ENCODE results near the gene NR2C2AP. TPM values are rescaled to one million over a fixed set of nuclear protein-coding genes. Genes with fewer than 3 reads are reported as not detected.

Gene NR2C2AP
- total RNA-seq, 1 donor from 2014 or later: 9.4 TPM

- H3K4me1 Mint-ChIP-seq: peaks cover 31% of the 10 kb centered on the region
- peaks cover 6% of the 10 kb centered on the region for H3K36me3 Mint-ChIP-seq
- peak; percentile 97 to 99 for DNase-seq (ENCODE audit: low spot score in 2 of 2, unreplicated experiment in 2 of 2)
- H3K27me3 Mint-ChIP-seq (ENCODE audit: low read depth): no peaks in the 10 kb centered on the region
- H3K4me3 Mint-ChIP-seq: peak within 1 kb of the TSS; percentile 98
- TF ChIP-seq, protein P1, sequence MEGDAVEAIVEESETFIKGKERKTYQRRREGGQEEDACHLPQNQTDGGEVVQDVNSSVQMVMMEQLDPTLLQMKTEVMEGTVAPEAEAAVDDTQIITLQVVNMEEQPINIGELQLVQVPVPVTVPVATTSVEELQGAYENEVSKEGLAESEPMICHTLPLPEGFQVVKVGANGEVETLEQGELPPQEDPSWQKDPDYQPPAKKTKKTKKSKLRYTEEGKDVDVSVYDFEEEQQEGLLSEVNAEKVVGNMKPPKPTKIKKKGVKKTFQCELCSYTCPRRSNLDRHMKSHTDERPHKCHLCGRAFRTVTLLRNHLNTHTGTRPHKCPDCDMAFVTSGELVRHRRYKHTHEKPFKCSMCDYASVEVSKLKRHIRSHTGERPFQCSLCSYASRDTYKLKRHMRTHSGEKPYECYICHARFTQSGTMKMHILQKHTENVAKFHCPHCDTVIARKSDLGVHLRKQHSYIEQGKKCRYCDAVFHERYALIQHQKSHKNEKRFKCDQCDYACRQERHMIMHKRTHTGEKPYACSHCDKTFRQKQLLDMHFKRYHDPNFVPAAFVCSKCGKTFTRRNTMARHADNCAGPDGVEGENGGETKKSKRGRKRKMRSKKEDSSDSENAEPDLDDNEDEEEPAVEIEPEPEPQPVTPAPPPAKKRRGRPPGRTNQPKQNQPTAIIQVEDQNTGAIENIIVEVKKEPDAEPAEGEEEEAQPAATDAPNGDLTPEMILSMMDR (IDR thresholded peaks at IDR 0.05; ENCODE audit: unreplicated experiment): no peak
- peak within 1 kb of the TSS; percentile 99 for H3K27ac Mint-ChIP-seq
- H3K9me3 Mint-ChIP-seq: no peaks in the 10 kb centered on the region
Observed at GRCh38 chr19:19192078-19192882, 10.9 kb downstream of the NR2C2AP start, which contains the start of the genes BORCS8 and RFXANK. BORCS8 (minus strand) TSS chr19:19192152; CDS start chr19:19192117, 35 bp downstream. RFXANK (plus strand) TSS chr19:19192258; CDS start chr19:19193947, 1,689 bp downstream.

GRCh38 chr19:19191768-19192077 lies 11.5 kb downstream of the NR2C2AP start:
- Mint-ChIP-seq H3K4me3 (peak overlapping the region; percentile 98), H3K27me3 (ENCODE audit: low read depth) (no peaks in the 10 kb centered on the region), H3K27ac (peak overlapping the region; percentile 99), H3K36me3 (peaks cover 9% of the 10 kb centered on the region), H3K9me3 (no peaks in the 10 kb centered on the region), H3K4me1 (peaks cover 31% of the 10 kb centered on the region)
- no peak for DNase-seq (ENCODE audit: low spot score in 2 of 2, unreplicated experiment in 2 of 2)
- TF ChIP-seq, protein P1 (IDR thresholded peaks at IDR 0.05; ENCODE audit: unreplicated experiment): no peak

- H3K9me3 Mint-ChIP-seq: no peaks in the 10 kb centered on the region
- TF ChIP-seq, protein P1 (IDR thresholded peaks at IDR 0.05; ENCODE audit: unreplicated experiment): no peak
- H3K27ac Mint-ChIP-seq: no peak overlapping the region
- H3K4me3 Mint-ChIP-seq: no peak overlapping the region
- H3K4me1 Mint-ChIP-seq: peaks cover 12% of the 10 kb centered on the region
- peaks cover 25% of the 10 kb centered on the region for H3K36me3 Mint-ChIP-seq
- no peak for DNase-seq (ENCODE audit: low spot score in 2 of 2, unreplicated experiment in 2 of 2)
- no peaks in the 10 kb centered on the region for H3K27me3 Mint-ChIP-seq (ENCODE audit: low read depth)
Observed at GRCh38 chr19:19186742-19187141, 16.5 kb downstream of the NR2C2AP start.

DNA sequence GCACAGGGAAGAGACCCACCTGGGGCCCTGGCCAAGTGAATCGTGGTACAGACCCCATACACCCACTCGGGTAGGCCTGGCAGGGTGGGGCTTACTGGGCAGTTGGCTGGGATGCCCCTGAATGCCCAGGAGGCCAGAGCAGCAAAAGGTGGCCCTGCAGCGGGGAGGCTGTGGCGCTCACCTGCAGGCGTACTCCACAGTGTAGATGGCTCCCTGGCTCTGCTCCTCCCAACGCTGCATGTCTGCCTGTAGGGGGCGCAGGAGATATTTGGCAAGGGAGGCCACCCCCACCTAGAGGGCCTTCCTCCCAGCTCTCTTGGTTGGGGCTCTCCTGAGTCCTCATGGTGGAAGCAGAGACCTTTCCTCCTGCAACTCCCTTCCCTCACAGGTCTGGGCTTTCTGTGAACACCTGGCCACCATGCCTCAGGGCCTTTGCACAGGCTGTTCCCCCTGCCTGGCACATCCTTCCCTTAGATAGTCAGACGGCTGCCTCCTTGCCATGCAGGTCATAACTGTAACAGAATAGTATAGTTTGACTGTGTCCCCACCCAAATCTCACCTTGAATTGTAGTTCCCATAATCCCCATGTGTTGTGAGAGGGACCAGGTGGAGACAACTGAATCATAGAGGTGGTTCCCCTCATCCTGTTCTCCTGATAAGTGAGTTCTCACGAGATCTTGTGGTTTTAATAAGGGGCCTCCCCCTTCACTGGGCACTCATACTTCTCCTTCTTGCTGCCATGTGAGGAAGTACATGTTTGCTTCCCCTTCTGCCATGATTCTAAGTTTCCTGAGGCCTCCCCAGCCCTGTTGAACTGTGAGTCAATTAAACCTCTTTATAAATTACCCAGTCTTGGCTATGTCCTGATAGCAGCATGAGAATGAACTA lies 17.1 kb downstream of the NR2C2AP start:
- Mint-ChIP-seq H3K9me3 (no peaks in the 10 kb centered on the region), H3K27me3 (ENCODE audit: low read depth) (no peaks in the 10 kb centered on the region), H3K4me1 (peaks cover 7% of the 10 kb centered on the region), H3K27ac (no peak overlapping the region), H3K36me3 (peaks cover 31% of the 10 kb centered on the region), H3K4me3 (no peak overlapping the region)
- TF ChIP-seq, protein P1 (IDR thresholded peaks at IDR 0.05; ENCODE audit: unreplicated experiment): peak; percentile 48
- no peak for DNase-seq (ENCODE audit: low spot score in 2 of 2, unreplicated experiment in 2 of 2)

- TF ChIP-seq, protein P1 (IDR thresholded peaks at IDR 0.05; ENCODE audit: unreplicated experiment): no peak
- Mint-ChIP-seq H3K9me3 (no peaks in the 10 kb centered on the region), H3K27me3 (ENCODE audit: low read depth) (no peaks in the 10 kb centered on the region), H3K36me3 (peaks cover 31% of the 10 kb centered on the region), H3K4me3 (no peak overlapping the region), H3K27ac (no peak overlapping the region), H3K4me1 (no peaks in the 10 kb centered on the region)
- no peak for DNase-seq (ENCODE audit: low spot score in 2 of 2, unreplicated experiment in 2 of 2)
Observed at GRCh38 chr19:19181488-19181998, 21.7 kb downstream of the NR2C2AP start.

All from mesothelial cell of epicardium (in vitro differentiated cells).